Epithelial cell of esophagus (primary cell): Measurements from ENCODE around the gene ATP1A4.

ENCODE experiments used
- DNase-seq: peaks from one replicate; pipeline ENCODE4 v3.0.0; 2010; ENCODE audit warnings: low read depth
- H3K4me3 ChIP-seq: 2 replicates; pipeline ENCODE4 v1.5.1; 2011; ENCODE audit warnings: mild to moderate bottlenecking, low read length, control low read depth
- TF ChIP-seq, protein P1 (sequence below): IDR thresholded peaks from 2 replicates; pipeline ENCODE4 v1.5.1; 2011; ENCODE audit warnings: low read depth, mild to moderate bottlenecking, low read length, control low read depth, inconsistent platforms; ENCODE audit not compliant: insufficient read depth; ENCODE audit errors: missing control alignments

ATP1A4 gene

DNA sequence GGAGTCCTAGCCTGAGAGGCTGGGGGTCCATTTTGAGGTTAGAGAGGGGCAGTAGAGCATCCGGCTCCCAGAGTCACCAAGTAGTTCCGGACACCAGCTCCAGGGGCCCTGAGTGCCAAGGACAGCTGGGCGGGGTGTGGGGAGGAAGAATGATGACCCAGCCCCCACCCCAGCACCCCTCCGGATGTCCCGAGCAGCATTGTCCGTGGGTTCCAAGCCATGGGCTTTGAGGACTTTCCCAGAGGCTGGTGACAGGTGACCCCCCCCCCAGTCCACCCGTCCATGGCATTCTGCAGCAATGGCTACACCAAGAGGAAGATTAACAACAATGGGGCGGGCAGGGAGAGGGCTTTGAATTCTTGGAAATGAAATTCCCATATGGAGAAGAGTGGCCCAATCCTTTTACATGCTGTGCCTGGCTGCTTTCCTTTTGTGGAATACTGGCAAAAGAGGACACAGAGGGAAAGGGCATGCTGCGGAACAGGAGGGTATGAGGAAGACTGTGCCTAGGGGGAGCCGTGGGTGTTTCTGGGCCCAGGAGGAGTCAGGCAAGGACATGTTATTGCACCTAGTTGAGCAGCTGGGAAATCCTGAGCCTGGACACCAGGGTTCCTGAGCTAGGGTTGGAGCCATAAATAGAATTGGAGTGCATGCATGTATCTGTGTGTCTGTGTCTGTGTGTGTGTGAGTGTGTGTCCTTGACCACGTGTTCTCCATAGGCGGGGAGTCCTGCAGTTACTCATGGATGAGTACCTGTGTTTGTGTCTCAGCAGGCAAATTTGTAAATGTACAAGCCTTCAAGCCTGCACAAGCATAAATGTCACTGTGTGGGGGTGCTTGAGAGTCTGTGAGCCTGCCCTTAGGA, 34.9 kb upstream of the ATP1A4 start:
- H3K4me3 ChIP-seq = no peak overlapping the region

DNA sequence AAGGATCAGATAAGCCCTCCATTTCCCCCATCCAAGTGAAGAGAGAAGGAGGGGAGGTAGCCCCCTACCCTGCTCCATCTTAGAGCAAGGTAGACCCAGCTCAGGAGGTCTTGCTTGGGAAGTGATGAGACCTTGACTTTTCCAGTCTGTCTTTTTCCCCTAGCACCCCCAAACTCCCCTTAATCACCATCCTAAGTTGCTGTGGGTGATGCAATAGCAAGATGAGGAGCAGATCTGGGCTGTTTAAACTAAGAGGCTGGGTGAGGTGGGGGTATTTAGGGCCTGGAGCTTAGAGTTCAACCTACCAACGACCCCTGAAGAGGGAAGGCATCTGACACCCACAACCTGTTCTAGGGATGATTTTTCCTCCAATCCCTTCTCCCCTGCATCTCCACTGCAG, 34.1 kb upstream of the ATP1A4 start:
- TF ChIP-seq, protein P1, sequence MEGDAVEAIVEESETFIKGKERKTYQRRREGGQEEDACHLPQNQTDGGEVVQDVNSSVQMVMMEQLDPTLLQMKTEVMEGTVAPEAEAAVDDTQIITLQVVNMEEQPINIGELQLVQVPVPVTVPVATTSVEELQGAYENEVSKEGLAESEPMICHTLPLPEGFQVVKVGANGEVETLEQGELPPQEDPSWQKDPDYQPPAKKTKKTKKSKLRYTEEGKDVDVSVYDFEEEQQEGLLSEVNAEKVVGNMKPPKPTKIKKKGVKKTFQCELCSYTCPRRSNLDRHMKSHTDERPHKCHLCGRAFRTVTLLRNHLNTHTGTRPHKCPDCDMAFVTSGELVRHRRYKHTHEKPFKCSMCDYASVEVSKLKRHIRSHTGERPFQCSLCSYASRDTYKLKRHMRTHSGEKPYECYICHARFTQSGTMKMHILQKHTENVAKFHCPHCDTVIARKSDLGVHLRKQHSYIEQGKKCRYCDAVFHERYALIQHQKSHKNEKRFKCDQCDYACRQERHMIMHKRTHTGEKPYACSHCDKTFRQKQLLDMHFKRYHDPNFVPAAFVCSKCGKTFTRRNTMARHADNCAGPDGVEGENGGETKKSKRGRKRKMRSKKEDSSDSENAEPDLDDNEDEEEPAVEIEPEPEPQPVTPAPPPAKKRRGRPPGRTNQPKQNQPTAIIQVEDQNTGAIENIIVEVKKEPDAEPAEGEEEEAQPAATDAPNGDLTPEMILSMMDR = no peak
- no peak for DNase-seq
- no peak overlapping the region for H3K4me3 ChIP-seq

More for the DNA sequence above, 34.9 kb upstream of the ATP1A4 start:
- peak; percentile 100 for DNase-seq
- TF ChIP-seq, protein P1 = no peak

DNA sequence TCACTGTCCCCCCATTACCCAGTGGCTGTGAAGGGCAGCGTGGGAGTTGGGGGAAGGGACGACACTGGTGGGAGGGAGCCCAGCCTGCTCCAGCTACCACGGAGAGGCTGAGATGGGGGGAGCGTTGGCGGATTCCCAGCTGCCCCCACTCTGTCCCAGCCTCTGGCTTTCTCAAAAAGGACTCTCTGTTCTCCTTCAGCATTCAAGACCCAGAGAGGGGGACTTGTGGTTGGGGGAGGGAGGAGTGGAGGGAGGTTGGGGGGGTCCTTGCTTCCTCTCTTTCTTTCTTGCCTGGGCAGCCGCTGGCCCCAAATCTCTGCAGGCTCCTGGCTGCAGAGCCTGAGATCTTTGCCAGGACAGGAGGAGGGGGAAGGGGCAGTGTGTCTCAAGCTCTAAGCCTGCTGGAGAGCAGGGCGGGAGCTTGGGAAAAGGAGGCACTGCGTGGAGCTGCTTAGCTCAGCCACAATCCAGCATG, 33.7 kb upstream of the ATP1A4 start:
- no peak overlapping the region for H3K4me3 ChIP-seq
- DNase-seq = peak; percentile 19
- TF ChIP-seq, protein P1 = no peak

DNA sequence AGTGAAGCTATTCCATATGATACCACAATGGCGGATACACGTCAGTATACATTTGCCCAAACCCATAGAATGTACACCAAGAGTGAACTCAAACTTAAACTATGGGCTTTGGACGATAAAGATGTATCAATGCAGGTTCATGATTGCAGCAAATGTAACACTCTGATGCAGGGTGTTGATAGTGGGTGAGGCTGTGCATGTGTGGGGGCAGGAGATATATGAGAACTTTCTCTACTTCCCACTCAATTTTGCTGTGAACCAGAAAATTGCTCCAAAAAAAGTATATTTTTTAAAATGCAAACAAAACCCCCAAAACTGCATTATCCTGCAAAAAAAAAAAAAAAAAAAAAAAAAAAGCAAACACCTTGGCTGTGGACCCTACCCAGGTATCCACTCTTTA, 32.5 kb upstream of the ATP1A4 start:
- no peak for DNase-seq
- TF ChIP-seq, protein P1 = no peak
- no peak overlapping the region for H3K4me3 ChIP-seq

DNA sequence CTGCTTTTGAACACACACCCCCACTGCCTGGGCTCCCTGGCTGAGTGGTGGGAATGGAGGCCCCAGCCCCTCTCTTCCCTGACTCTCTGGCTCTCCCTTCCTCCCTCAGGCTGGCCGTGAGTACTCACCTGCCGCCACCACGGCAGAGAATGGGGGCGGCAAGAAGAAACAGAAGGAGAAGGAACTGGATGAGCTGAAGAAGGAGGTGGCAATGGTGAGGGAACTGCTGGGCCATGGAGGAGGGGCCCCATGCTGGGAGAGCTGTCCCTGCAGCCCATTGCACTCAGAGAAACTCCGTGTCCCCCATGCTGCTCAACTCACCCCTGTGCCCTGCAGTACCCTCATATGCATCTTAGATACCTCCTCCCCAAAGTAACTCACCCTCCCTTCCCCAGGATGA, 30.6 kb upstream of the ATP1A4 start:
- TF ChIP-seq, protein P1 = no peak
- DNase-seq = no peak

DNA sequence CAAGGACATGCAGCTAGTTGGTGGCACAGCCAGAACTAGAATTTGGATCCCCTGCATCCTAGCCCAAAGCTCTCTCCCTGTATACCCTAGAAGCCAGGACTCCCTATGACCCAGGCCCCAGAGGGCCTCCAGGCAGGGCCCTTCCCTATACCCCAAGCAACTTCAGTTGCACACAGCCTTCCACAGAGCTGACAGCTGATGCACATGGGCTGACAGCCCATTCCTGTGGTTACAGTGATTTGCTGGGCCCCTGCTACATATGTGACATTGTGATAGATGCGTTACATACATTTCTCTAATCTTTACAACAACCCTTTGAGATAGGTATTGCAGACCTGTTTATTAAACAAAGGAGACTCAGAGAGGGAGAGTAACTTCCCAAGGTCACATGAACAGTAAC, 30.0 kb upstream of the ATP1A4 start:
- TF ChIP-seq, protein P1 = no peak
- no peak for DNase-seq
- H3K4me3 ChIP-seq = no peak overlapping the region

More for the DNA sequence above, 30.6 kb upstream of the ATP1A4 start:
- no peak overlapping the region for H3K4me3 ChIP-seq

DNA sequence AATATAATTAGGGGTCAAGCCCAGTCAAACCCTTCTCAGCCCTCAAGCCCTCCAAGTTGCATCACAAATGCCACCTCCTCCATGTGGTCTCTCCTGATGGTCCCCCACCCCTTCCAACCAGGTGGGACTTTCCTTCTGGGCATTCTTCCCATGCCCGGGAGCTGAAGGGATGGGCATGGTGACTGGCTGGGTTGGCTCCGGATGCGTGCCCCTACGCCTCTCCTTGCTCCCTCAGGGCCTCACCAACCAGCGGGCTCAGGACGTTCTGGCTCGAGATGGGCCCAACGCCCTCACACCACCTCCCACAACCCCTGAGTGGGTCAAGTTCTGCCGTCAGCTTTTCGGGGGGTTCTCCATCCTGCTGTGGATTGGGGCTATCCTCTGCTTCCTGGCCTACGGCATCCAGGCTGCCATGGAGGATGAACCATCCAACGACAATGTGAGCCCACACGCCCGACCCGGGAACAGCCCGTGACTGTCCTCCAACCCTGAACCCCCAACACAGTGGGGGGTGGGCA, 28.4 kb upstream of the ATP1A4 start:
- TF ChIP-seq, protein P1 = no peak
- DNase-seq = no peak
- no peak overlapping the region for H3K4me3 ChIP-seq
